RCC 7860 (cell line): Measurements from ENCODE around the gene FRMD8.

Experiments used
- DNase-seq: peaks from one replicate; pipeline ENCODE4 v3.0.0-alpha.2; 2015; ENCODE audit warnings: low spot score
- FAIRE-seq: peaks from 2 replicates; lab custom pipeline; 2012; peaks lifted over from hg19 to GRCh38; lab: Jason Lieb, UNC

The FRMD8 gene

DNA sequence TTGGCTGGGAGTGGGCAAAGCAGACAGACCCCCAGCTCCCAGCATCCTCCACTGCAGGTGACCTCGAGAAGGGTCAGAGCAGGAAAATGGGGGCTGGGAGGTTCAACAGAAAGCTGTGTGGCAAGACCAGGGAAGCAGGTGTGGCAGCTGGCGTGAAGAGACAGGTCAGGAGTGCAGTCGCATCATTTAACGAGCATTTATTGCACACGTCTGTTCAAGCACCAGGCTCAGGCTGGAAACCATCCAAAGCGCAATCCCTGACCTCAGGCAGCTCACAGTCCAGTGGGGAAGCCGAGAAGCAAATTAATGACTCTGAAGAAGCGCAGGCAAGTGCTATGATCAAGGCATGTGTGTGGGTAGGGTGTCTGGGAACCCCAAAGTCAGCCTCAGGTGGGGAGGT, 11.4 kb upstream of the FRMD8 start:
- FAIRE-seq: no peak
- no peak for DNase-seq

DNA sequence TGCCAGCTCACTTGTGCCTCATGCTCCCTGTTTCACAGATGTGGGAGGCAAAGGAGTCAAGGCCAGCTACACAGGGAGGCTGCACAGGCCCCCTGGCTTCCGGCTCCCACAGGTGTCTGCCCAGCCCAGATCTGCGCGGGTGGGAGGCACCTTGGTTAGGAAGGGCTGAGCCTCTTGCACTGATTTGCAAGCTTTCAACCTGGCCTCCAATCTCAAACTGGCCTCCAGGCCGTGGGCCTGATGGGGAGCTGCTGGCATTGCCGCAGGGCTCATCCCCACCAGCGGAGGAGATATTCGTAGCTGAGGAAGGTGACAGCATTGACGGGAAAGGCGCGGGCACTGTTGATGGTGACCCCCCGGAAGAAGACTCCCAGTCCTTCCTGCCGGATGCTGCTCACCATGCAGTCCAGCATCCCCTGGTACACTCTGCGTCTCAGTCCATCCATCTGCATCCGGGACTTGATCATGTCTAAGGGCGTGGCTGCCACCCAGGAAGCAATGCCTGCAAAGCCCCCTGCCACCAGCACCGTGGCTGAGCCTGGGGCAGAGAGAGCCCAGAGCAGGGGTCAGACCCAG, 10.2 kb upstream of the FRMD8 start:
- DNase-seq: no peak
- no peak for FAIRE-seq

DNA sequence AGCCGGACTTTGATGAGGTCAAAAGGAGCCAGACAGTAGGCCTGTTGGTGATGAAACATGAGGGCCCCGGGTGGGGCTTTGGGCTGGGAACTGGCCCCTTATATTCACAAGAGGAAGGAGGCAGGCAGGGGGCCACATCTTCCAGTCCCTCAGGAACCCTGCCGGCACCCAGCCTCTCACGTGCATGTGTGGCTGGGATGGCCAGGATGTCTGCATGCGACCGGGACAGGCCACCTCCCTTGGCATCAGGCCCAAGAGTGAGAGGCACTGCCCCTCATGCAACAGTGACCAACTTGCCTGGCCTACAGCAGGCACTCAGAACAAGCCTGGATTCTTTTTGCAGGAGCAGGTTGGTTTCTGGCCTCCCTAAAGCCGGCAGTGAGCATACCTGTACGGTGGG, 9.4 kb upstream of the FRMD8 start:
- DNase-seq (no peak), FAIRE-seq (no peak)

DNA sequence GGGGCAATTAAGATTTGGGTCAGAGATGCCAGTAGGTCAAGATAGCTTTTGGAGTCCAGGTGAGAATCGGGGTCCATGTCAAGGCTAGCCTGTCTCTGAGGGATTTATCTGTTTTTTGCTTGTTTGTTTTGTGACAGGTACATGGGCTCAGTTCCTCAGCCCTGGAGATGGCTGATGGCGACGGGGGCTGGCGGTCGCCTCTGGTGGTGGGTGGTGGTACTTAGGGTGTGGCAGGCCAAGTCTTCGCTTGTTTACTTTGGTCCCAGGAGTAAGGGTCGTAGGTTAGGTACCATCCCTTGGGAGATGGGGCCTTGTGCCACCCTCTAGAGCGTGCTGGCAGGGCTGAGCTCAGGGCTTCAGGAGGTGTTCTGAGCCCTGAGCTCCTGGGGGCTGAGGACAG, 8.7 kb upstream of the FRMD8 start:
- DNase-seq: no peak
- no peak for FAIRE-seq

DNA sequence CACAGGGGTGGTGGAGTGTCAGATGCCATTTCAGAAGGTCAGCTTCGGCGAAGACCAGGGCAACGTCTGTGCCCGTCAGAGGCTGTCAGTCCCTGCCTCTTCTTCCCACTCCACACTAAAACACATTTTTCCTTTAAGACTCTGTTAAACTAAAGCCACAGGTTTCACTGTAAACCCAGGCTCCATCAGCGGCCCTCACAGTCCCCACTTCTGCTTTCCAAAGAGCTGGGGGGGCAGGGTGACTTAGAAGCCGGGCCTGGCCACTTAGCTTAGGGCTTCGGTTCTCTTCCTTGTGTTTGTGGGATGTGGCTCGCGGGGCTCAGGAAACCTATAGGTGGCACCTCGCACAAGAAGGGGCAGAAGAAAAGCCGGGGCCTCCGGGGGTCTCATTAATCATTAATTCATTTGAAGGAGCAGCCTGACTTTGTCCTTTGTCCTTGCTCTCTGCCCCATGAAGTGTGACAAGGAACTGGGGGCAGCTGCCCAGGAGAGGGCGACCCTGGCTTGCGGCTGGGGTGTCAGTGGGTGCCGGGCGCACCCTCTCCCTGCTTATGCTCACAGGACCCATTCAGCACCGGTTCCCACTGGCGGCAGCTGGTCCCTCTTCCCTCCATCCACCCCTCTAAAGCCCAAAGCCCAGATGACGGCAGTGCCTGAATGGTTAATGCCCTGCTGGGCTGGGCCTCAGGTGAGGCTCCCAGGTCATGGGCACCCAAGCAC, 8.1 kb upstream of the FRMD8 start:
- peak; percentile 3 for DNase-seq
- FAIRE-seq: no peak

DNA sequence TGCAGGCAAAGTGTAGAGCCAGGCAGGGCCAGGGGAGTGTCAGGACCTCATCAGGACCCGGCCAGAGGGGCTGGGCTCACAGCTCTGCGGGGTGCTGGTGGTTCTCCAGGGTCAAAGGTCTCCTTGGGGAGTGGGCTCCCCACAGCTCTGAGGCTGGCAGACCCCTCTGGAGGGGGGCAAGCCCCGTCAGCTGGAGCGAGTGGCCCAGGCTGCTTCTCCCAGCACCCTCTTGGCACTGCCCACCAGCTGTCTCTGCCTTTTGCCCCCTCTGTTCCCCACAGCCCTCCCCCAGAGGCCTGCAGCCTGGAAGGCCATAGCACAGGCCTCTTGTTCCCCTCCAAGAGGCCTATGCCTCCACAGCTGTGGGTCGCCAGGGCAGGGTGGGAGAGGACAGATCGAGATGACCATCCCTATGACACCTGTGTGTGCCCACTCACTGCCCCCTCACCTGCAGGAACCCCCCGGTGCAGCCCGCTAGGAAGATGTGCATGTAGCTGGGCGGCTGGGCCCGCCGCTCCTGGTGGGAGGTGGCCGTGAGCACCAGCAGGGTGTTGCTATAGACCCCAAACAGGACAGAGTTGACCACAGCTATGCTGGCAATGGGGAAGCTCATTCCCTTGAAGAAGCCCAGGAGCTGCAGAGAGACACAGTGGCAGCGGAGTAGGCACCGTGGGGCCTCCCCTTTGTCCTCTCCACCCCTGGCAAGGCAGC, 7.4 kb upstream of the FRMD8 start:
- no peak for FAIRE-seq
- DNase-seq: no peak

DNA sequence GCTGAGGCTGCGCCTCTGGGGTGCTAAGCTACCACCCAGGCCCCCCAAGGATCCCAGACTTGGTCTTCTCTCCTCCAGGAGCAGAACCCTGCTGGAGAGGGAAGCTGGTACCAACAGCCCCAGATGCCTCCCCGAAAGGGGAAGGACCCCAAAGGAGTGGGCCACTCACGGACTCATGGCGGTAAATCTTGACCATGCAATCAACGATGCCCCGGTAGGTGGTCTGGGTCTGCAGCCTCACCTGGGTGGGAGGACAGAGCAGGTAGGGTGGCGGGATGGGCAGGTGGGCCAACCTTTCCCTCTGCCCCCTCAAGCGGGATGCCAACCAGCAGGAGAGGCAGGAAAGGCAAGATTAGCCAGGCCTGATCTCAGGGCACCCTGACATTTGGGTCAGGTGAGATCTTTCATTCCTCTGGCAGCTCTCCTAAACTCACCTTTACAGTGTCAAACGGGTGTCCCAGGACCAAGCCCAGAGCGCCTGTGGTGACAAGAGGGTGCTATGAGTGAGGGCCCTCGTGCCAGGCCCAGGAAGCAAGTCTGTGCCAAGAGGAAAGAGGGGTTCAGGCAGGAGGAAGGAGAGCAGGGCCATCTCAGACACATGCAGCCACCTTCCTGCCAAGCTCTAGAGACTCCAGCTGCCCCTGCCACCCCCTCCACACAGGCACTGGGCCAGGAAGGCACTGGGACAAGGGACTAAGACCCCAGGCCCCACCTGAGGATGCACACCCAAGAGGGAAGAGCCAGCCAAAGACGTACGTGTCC, 6.6 kb upstream of the FRMD8 start:
- no peak for FAIRE-seq
- no peak for DNase-seq

DNA sequence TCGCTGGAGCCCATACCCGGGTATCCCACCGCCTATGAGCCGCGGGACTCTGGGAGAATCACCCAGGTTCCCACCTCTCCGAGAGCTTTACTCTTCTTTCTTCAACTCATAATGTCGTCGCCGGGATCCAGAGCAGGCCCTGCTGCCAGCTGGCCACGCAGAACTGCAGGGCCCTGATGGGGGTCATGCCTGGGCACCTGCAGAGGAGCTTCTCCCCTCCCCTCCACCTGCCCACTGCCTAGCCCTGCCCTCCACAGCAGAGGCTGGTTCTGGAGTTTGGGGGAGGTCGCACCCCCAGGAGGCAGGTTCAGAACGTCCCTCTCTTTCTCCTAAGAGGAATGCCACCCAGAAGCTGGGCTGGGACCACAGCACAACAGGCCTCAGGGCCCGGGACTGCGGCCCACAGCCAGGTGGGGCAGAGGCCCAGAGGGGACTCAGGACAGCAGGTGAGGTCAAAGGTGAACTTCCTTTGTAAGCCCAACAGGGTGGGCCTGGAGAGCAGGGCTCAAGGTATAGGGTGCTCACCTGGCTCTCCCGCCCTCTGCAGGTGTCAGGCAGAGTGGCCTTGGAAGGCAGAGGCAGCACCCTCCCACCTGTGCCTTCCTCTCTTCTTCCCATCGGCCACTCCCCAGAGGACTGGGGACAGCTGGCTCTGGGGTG, 5.8 kb upstream of the FRMD8 start:
- DNase-seq: no peak
- no peak for FAIRE-seq

DNA sequence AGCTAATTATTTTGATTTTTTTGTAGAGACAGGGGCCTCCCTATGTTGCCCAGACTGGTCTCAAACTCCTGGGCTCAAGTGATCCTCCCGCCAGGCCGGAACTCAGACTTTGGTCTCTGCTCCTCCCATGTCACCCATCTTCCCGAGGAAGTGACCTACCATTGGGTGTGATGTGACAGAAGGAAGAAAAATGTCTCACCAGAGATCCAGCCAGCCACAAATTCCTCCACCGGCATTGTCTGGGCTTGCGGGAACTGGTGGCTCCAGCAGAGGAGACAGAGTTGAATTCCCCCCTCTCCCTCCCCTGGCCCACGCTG, 4.8 kb upstream of the FRMD8 start:
- peak; percentile 94 for FAIRE-seq
- DNase-seq: peak; percentile 96

DNA sequence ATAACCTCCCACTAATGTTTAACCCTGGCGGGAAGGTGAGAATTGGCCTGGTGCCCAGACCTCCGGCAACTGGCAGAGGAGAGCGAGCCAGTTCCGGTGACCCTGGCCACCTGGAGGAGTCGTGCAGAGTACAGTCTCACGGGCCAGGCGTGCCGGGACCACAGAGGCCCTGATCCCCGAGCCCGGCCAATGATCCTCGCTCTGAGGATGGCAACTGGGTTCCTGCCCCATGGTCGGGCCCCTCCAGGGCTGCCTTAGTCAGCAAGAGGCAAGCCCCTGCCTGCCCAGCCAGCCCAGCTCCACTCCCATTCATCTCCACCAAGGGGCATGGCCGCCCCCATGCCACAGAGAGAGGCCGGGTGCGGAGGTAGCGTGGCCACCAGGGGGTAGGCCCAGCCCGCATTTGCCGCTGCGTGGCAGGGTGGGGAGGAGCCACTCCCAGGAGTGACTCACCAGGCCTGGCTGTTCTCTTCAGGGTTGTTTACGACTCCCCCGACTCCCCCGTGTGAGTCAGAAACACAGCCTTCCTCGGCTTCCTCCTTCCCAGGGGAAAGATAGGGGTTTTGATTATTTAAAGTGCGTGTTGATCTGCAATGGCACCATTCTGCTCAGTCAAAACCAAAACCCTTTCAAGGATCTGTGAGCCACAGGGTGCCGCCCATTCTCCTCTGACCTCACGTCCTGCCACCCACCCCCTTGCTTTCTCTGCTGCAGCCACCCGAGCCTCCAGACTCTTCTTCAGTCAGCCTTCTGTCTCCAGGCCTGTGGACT, 4.2 kb upstream of the FRMD8 start, which contains the start of gene SLC25A45:
TSS of gene SLC25A45 (minus strand) at position 614 of the 771 bp plus-strand sequence. CDS start 695 bp downstream, outside the sequence.
- FAIRE-seq (no peak), DNase-seq (peak; percentile 96)

DNA sequence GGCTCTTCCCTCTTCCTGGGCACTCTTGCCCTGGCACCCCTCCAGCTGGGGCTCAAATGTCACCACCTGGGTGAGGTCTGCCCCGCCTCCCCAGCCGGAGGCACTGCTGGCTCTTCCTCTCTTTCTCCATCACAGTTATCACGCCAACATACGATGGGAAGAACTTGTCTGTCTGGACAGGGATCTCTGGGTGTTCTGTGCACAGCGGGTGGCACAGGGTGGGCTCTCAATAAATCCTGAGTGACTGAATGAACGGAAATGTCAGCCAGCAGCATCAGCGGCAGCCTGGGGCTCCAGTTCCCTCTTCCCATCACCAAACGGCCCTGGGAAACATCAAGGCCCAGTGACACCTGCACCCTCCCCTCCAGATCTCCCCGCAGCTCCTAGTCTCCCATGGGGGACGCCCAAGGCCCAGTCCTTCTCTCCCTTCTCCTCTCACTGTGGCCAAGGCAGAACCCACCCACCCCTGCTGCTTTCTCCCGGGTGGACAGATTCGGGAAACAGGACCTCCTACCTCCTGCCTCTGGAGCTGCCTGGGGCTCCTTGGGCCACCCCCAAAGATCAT, 3.6 kb upstream of the FRMD8 start:
- FAIRE-seq (no peak), DNase-seq (no peak)

DNA sequence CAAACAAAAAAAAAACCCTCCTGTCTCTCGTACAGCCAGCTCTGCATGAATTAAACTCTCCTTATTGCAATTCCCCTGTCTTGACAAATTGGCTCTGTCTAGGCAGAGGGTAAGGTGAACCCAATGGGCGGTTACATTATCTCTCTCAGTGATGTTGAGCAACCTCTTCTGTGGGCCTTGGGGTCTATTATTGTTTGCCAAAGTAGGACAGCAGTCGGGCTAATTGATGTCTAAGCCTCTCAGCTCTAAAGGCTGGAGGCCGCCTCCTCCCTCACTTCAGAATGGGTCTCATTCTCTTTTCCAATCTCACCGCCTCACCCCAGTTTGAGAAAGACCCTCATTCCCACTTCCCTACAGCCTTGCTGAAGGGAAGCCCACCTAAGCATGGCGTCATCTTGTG, 2.7 kb upstream of the FRMD8 start:
- DNase-seq: no peak
- FAIRE-seq: no peak

DNA sequence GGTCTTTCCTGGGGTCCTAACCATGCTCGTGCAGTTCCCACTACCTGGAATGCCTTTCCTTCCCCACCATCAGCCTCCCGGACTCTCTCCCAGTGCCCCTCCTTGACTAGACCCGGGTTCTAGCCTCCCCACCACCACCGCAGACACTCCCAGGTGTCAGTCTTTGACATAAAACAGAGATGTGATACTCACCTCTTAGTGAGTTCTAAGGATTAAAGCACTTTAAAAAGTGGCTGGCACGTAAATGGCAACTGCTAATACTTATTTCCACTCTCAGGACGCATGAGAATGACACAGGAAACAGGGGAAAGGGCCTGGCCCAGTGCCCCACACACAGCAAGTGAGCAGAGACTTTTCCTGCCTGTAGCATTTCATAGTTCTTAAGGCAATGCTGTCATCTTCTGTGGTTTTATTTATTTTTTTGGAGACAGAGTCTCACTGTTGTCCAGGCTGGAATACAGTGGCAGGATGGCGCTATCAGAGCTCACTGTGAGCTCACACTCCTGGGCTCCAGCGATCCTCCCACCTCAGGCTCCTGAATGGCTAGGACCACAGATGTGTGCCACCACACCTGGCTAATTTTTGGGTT, 2.0 kb upstream of the FRMD8 start:
- DNase-seq: peak; percentile 18
- no peak for FAIRE-seq

DNA sequence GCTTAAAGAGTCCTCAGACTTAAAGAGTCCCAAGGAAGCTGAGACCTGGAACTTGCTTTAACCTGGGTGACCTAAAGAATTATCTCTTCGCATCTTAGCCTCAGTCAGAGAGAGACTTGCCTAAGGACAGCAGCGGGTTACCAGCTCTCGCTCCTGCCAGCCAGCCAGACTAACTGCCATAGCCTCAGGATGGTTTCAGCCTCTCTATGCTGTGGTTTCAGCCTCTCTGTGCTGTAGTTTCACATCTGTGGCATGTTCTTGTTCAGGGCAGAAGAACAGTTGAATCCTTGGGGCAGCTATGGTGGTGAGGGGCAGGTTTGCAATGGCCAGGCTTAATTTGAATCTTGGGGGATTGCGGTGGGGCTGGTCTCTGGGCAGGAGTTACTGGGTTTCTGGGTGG, 2.3 kb downstream of the FRMD8 start:
- no peak for FAIRE-seq
- no peak for DNase-seq

DNA sequence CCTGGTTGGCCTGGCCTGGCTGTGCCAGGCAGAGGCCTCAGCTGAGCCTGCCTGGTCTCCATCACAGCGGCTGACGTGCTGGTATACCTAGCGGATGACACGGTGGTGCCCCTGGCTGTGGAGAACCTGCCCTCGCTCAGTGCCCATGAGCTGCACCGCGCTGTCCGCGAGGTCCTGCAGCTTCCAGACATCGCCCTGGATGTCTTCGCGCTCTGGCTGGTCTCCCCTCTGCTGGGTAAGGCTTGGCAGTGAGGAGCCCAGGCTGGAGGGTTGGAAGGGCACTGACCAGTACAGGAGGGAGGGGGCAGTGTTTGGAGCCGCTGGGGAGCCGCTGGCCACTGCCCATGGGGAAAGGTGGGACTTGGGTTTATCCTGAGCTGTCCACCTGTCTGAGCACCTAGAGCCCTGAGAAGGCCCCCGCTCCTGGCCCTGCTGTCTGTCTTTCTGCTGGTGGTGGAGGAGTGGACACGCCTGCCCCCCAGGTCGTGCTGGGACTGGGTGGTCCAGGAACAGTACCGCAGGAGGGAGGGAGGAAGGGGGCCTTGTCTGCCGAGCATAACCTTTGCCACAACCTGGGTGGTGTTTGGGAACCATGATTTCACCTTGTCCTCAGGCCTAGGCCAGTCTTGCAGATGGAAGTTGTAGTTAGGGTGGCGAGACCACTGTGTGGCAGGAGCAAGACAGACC, 3.0 kb downstream of the FRMD8 start:
- no peak for FAIRE-seq
- no peak for DNase-seq

DNA sequence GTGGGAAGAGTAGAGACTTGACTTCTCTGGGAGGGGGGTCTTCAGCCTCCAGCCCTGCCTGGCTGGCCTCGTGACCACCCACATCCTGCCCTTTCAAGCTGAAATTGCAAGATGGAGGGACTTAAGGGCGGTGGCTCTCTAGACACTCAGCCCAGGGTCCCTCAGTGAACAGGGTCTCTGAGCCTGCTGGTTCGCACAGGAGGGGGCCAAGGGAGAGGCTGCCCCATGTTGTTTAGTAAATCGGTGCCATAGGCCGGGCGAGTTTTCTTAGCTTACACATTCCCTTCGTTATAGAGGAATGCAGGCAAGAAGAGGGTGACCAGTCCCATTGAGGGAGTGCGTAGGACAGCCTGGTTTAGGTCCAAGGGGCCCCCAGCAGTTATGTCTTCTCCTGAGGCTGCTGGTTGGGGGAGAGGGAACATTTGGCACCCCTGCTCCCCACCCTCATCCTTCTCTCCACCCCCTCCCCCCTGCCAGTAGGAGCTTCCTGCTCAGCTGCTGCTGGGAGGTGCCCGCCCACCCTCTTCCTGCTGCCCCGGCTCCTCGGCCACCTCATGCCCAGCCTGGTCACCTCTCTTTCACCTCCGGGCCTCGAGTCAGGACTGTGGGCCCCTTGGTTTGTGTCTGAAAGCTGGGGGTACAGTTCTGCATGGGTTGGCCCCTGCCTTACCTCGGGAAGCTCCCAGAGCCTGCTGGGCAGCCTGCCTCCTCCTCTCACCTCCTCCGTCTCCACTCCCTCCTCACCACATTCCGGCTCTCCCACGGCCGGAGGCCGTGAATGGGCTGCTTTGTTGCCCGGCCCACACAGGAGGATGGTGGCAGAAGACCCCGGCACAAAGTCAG, 3.9 kb downstream of the FRMD8 start:
- FAIRE-seq (no peak), DNase-seq (no peak)

DNA sequence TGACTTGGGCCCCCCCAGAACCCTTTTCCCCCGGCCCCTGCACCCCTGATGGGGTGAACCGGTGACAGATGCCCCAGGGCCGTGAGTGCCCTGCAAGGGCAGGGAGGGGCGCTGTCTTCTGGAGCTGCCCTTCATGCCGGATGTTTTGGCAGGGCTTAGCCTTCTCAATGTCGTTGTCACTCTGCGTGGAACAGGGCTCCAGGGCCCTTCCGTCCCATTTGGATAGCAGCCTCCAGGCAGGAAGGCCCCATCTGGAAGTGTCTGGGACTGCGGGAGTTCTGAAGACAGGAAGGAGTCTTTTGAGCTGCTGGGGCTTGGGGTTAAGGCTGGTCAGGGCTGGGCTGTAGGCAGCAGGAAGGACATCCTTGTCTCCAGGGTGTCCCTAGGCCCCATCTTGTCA, 4.6 kb downstream of the FRMD8 start:
- DNase-seq: no peak
- no peak for FAIRE-seq

DNA sequence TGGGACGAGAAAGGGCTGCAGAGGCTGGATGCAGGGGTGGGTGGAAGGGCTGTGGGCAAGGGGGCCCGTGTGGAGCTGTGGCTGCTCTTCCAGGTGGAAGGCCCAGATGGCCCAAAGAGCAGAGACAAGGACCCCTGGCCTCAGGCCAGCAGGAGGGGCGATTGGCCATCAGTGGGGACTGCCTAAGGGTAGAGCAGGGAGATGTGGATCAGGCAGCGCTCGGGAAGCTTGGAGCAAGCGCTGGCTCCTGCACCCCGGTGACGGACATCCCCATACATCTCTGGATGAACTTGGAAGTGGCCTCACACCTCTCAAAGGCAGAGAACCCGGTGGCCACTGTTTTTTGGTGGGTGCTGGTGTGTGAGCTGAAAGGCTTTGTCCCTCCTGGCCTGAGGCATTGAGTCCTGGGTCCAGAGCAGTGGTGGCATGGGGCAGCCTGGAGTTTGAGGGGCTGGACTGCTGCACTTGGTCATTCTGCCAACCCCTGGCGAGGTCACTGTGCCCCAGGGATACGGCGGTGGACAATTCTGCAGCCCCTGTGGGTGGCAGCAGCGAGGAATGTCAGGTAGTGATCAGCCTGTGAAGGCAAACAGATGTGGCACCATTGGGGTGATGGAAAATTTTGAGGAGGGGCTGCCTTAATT, 5.9 kb downstream of the FRMD8 start:
- no peak for FAIRE-seq

More for the DNA sequence above, 5.9 kb downstream of the FRMD8 start:
- no peak for DNase-seq
